Tibial artery (tissue), 4 donors: ENCODE results near the gene SLC9A1.

ENCODE experiments used
- DNase-seq, 2 donors: peaks; one replicate each; pipeline ENCODE4 v3.0.0-alpha.2; 2019
- H3K27ac ChIP-seq, 2 donors: fragments of 200-600 bp; sonication (generic) in 1 of 2; 1 replicate in 1 of 2; 2 replicates in 1 of 2; pipeline ENCODE4 v1.5.1; 2018 to 2019; ENCODE audit warnings: mild to moderate bottlenecking in 1 of 2
- H3K27me3 ChIP-seq, 2 donors: fragments of 200-600 bp; sonication (generic) in 1 of 2; one replicate each; pipeline versions ENCODE4 v1.5.1 to v1.6.0; 2016 to 2019
- H3K36me3 ChIP-seq, 3 donors: fragments of 200-600 bp; sonication (generic) in 2 of 3; one replicate each; pipeline ENCODE4 v1.5.1; 2016 to 2019; ENCODE audit warnings: mild to moderate bottlenecking in 2 of 3
- H3K4me1 ChIP-seq, 4 donors: fragments of 200-600 bp; sonication (generic) in 2 of 4; 1 replicate in 3 of 4; 2 replicates in 1 of 4; pipeline ENCODE4 v1.5.1; 2016 to 2019
- H3K4me3 ChIP-seq, 2 donors: fragments of 200-600 bp; sonication (generic) in 1 of 2; 1 replicate in 1 of 2; 2 replicates in 1 of 2; pipeline ENCODE4 v1.5.1; 2018 to 2019; ENCODE audit warnings: mild to moderate bottlenecking in 2 of 2
- H3K9me3 ChIP-seq, 3 donors: fragments of 200-600 bp; sonication (generic) in 1 of 3; one replicate each; pipeline ENCODE4 v1.5.1; 2016 to 2019
- CTCF ChIP-seq, 2 experiments: fragments of 200-600 bp in 1 of 2; fragments of 450-650 bp in 1 of 2; IDR thresholded peaks; one replicate each; pipeline ENCODE4 v1.5.1; 2017 to 2019; ENCODE audit warnings: antibody characterized with exemption in 2 of 2, mild to moderate bottlenecking in 1 of 2, moderate library complexity in 1 of 2
- intact Hi-C: fragments of 100-400 bp; cut with DNase I; formaldehyde crosslinking; loops from one replicate; pipeline ENCODE4 v1.15.0; 2023; ENCODE audit warnings: low total_unique reads

Gene SLC9A1

GRCh38 chr1:27092888-27093287 lies 62.0 kb downstream of the SLC9A1 start:
- H3K4me3 ChIP-seq: no peak overlapping the region
- H3K36me3 ChIP-seq: no peaks in the 10 kb centered on the region
- TF ChIP-seq CTCF (IDR thresholded peaks at IDR 0.05): no peak
- H3K4me1 ChIP-seq: peaks cover 0 to 5% (median 4%) of the 10 kb centered on the region in 4 donors
- no peaks in the 10 kb centered on the region for H3K9me3 ChIP-seq
- H3K27ac ChIP-seq: no peak overlapping the region
- intact Hi-C loops: no loop called here
- peaks cover 0 to under 1% of the 10 kb centered on the region in 2 donors for H3K27me3 ChIP-seq
- no peak for DNase-seq

- Histone ChIP-seq H3K36me3 (no peaks in the 10 kb centered on the region), H3K4me1 (no peaks in the 10 kb centered on the region), H3K27ac (no peak overlapping the region), H3K4me3 (no peak overlapping the region), H3K9me3 (no peaks in the 10 kb centered on the region), H3K27me3 (peaks cover 0 to 6% of the 10 kb centered on the region in 2 donors)
- no peak for DNase-seq
- no peak for TF ChIP-seq CTCF (IDR thresholded peaks at IDR 0.05)
- intact Hi-C loops: no loop called here
These were observed 64.0 kb downstream of the SLC9A1 start for GRCh38 chr1:27090911-27091310.

GRCh38 chr1:27087371-27088220 lies 67.3 kb downstream of the SLC9A1 start:
- no peak for DNase-seq
- Histone ChIP-seq H3K9me3 (peaks cover 0 to 13% (median 0%) of the 10 kb centered on the region in 3 donors), H3K27me3 (peaks cover 0 to 8% of the 10 kb centered on the region in 2 donors), H3K36me3 (no peaks in the 10 kb centered on the region), H3K4me3 (no peak overlapping the region), H3K4me1 (no peaks in the 10 kb centered on the region), H3K27ac (no peak overlapping the region)
- intact Hi-C loops: loop anchor here (5.0 kb wide), 1 partner anchor 115 kb away; no protein-coding TSS in a partner anchor
- TF ChIP-seq CTCF (IDR thresholded peaks at IDR 0.05): no peak

GRCh38 chr1:27086628-27087027 lies 68.3 kb downstream of the SLC9A1 start:
- intact Hi-C loops: loop anchor here (5.0 kb wide), 1 partner anchor 114 kb away; no protein-coding TSS in a partner anchor
- no peak for TF ChIP-seq CTCF (IDR thresholded peaks at IDR 0.05)
- DNase-seq: no peak
- Histone ChIP-seq H3K9me3 (peaks cover 0 to 13% (median 0%) of the 10 kb centered on the region in 3 donors), H3K27ac (no peak overlapping the region), H3K4me1 (no peaks in the 10 kb centered on the region), H3K4me3 (no peak overlapping the region), H3K27me3 (peaks cover 0 to 8% of the 10 kb centered on the region in 2 donors), H3K36me3 (no peaks in the 10 kb centered on the region)

- no peak for DNase-seq
- no peaks in the 10 kb centered on the region for H3K36me3 ChIP-seq
- intact Hi-C loops: loop anchor here (5.0 kb wide), 1 partner anchor 114 kb away; no protein-coding TSS in a partner anchor
- H3K9me3 ChIP-seq: peaks cover 0 to 13% (median 0%) of the 10 kb centered on the region in 3 donors
- peaks cover 0 to 8% of the 10 kb centered on the region in 2 donors for H3K27me3 ChIP-seq
- no peak overlapping the region for H3K27ac ChIP-seq
- no peak for TF ChIP-seq CTCF (IDR thresholded peaks at IDR 0.05)
- no peaks in the 10 kb centered on the region for H3K4me1 ChIP-seq
- H3K4me3 ChIP-seq: no peak overlapping the region
These were observed 68.9 kb downstream of the SLC9A1 start for GRCh38 chr1:27086026-27086425.
